Lung (tissue), 12 donors: ENCODE measurements around the gene C2CD2. TPM values are rescaled to one million over a fixed set of nuclear protein-coding genes. Genes with fewer than 3 reads are reported as not detected.
A peak's percentile ranks its signal among the peaks of the same experiment; 100 is the strongest.

Experiments
- ATAC-seq: fragments of 200-7000 bp; cut with Tn5 transposase; one replicate; pipeline ENCODE4 v1.9.1; 2020; ENCODE audit warnings: moderate number of reproducible peaks; ENCODE audit not compliant: insufficient read depth, low FRiP score
- DNase-seq, 3 donors: peaks; one replicate each; pipeline ENCODE4 v3.0.0-alpha.2; 2013 to 2017
- H3K27ac ChIP-seq, 2 donors: one replicate each; pipeline ENCODE4 v1.5.1; 2013; ENCODE audit warnings: mild to moderate bottlenecking in 2 of 2, moderate library complexity in 2 of 2, control low read depth in 1 of 2, inconsistent platforms in 1 of 2, low read depth in 1 of 2, low read length in 1 of 2
- H3K27me3 ChIP-seq, 3 donors: one replicate each; pipeline ENCODE4 v1.5.1; 2013; ENCODE audit warnings: low read length in 2 of 3; ENCODE audit not compliant: control insufficient read depth in 3 of 3, insufficient read depth in 3 of 3
- H3K36me3 ChIP-seq, 4 donors: one replicate each; pipeline ENCODE4 v1.5.1; 2013; ENCODE audit warnings: low read length in 4 of 4, mild to moderate bottlenecking in 1 of 4, moderate library complexity in 1 of 4; ENCODE audit not compliant: control insufficient read depth in 4 of 4, insufficient read depth in 4 of 4
- H3K4me1 ChIP-seq, 5 donors: one replicate each; pipeline ENCODE4 v1.5.1; 2013; ENCODE audit warnings: low read length in 5 of 5, mild to moderate bottlenecking in 2 of 5, moderate library complexity in 1 of 5; ENCODE audit not compliant: control insufficient read depth in 5 of 5, insufficient read depth in 5 of 5
- H3K4me3 ChIP-seq: one replicate; pipeline ENCODE4 v1.5.1; 2013; ENCODE audit warnings: mild to moderate bottlenecking, control low read depth, moderate library complexity
- H3K9ac ChIP-seq, 2 donors: one replicate each; pipeline ENCODE4 v1.5.1; 2013; ENCODE audit warnings: low read length in 2 of 2, control low read depth in 1 of 2; ENCODE audit not compliant: insufficient read depth in 1 of 2
- H3K9me3 ChIP-seq, 4 donors: one replicate each; pipeline ENCODE4 v1.5.1; 2013; ENCODE audit warnings: low read length in 3 of 4, mild to moderate bottlenecking in 1 of 4, moderate library complexity in 1 of 4; ENCODE audit not compliant: control insufficient read depth in 4 of 4, insufficient read depth in 3 of 4
- CTCF ChIP-seq: IDR thresholded peaks from 2 replicates; pipeline ENCODE4 v1.5.1; 2012; ENCODE audit warnings: mild to moderate bottlenecking; ENCODE audit errors: control extremely low read depth, extremely low read depth
- WGBS, 2 donors: extraction: QIAGEN DNeasy Blood & Tissue Kit; methylation state at CpG; one replicate each; pipeline ENCODE4 v1.1.7; 2013; 5-methylcytosine and 5-hydroxymethylcytosine counted together
- polyA plus RNA-seq, 2 donors: library from polyadenylated mRNA; stranded (reverse); fragments of 200-250 nt; gene quantifications; one replicate each; pipeline ENCODE4 v1.2.1, GENCODE V29; 2013
- total RNA-seq, 2 donors: library from RNA; depleted of rRNA in 1 of 2; stranded (reverse); fragments of >200 nt in 1 of 2; gene quantifications; one replicate each; pipeline ENCODE4 v1.2.1, GENCODE V29; 2014 to 2021
- donor health status: control.
- donor health status: control.
- donor health status: Bipolar disorder and iron deficiency.
- donor health status: healthy.
- donor health status: DM: yes; HTN: yes; CAD: no.

C2CD2 gene
- total and polyA plus RNA-seq, 4 donors, result 7.0 to 19.5 (median 12.2) TPM

GRCh38 chr21:41956926-41957729, 3.3 kb upstream of the C2CD2 start:
- Histone ChIP-seq H3K27ac (peak overlapping the region; percentile 1 to 2), H3K27me3 (no peaks in the 10 kb centered on the region), H3K9me3 (no peaks in the 10 kb centered on the region), H3K4me1 (peaks cover 0 to 32% (median 10%) of the 10 kb centered on the region in 5 donors), H3K4me3 (no peak overlapping the region), H3K9ac (no peak overlapping the region), H3K36me3 (no peaks in the 10 kb centered on the region)
- peak in 2 of 3 donors; percentile 46 to 57 for DNase-seq
- ATAC-seq, result no peak
- TF ChIP-seq CTCF, result no peak
- 51 to 77% methylated on average over 9 of the region's 9 CpGs for WGBS, 2 donors

GRCh38 chr21:41955516-41955915, 1.7 kb upstream of the C2CD2 start:
- Histone ChIP-seq H3K9me3 (no peaks in the 10 kb centered on the region), H3K27me3 (no peaks in the 10 kb centered on the region), H3K9ac (no peak overlapping the region), H3K4me3 (no peak overlapping the region), H3K36me3 (no peaks in the 10 kb centered on the region), H3K27ac (no peak overlapping the region), H3K4me1 (peaks cover 0 to 32% (median 12%) of the 10 kb centered on the region in 5 donors)
- no peak for TF ChIP-seq CTCF
- DNase-seq, result no peak
- no peak for ATAC-seq
- 92 to 93% methylated on average over 10 of the region's 10 CpGs for WGBS, 2 donors

GRCh38 chr21:41954654-41955499, 1.1 kb upstream of the C2CD2 start:
- no peak overlapping the region for H3K9ac ChIP-seq
- H3K4me3 ChIP-seq, result no peak overlapping the region
- no peak for ATAC-seq
- 94 to 96% methylated on average over 19 to 20 of the region's 20 CpGs for WGBS, 2 donors
- H3K4me1 ChIP-seq, result peaks cover 0 to 32% (median 12%) of the 10 kb centered on the region in 5 donors
- H3K9me3 ChIP-seq, result no peaks in the 10 kb centered on the region
- no peak for TF ChIP-seq CTCF
- no peaks in the 10 kb centered on the region for H3K27me3 ChIP-seq
- peak overlapping the region in 1 of 2 donors; percentile 30 for H3K27ac ChIP-seq
- no peaks in the 10 kb centered on the region for H3K36me3 ChIP-seq
- no peak for DNase-seq
